GM12892 (cell line): ENCODE results near the gene PROB1.

Experiments used
- DNase-seq: peaks from one replicate; pipeline ENCODE4 v3.0.0; 2011; ENCODE audit not compliant: insufficient read length
- FAIRE-seq: peaks from 2 replicates; lab custom pipeline; 2011; peaks lifted over from hg19 to GRCh38; lab: Jason Lieb, UNC
- POLR2A ChIP-seq: IDR thresholded peaks from 2 replicates; pipeline ENCODE4 v1.6.1; 2011; ENCODE audit warnings: low read depth, low read length, control low read depth
- POLR2AphosphoS5 ChIP-seq: IDR thresholded peaks from 2 replicates; pipeline ENCODE4 v1.6.1; 2011; ENCODE audit warnings: low read depth, low read length, control low read depth
- TAF1 ChIP-seq: IDR thresholded peaks from 2 replicates; pipeline ENCODE4 v1.6.1; 2011; ENCODE audit warnings: low read depth, mild to moderate bottlenecking, control low read depth, low read length, borderline replicate concordance

The PROB1 gene

GRCh38 chr5:139383275-139383992 lies 11.5 kb downstream of the PROB1 start, which contains the start of gene SLC23A1:
TSS of gene SLC23A1 (minus strand) at chr5:139383297. CDS start at chr5:139383253, 44 bp downstream.
- DNase-seq: no peak
- no peak for TF ChIP-seq POLR2A
- no peak for TF ChIP-seq POLR2AphosphoS5
- FAIRE-seq: peak; percentile 76

GRCh38 chr5:139382807-139383206 lies 12.1 kb downstream of the PROB1 start:
- no peak for TF ChIP-seq POLR2A
- TF ChIP-seq POLR2AphosphoS5: no peak
- TF ChIP-seq TAF1: no peak
- DNase-seq (no peak), FAIRE-seq (no peak)

- FAIRE-seq (no peak), DNase-seq (no peak)
- TF ChIP-seq TAF1: no peak
- TF ChIP-seq POLR2A: no peak
- no peak for TF ChIP-seq POLR2AphosphoS5
Measured at GRCh38 chr5:139381837-139382761, 12.8 kb downstream of the PROB1 start.

GRCh38 chr5:139379626-139380449 lies 15.1 kb downstream of the PROB1 start:
- DNase-seq: no peak
- TF ChIP-seq POLR2AphosphoS5: no peak
- TF ChIP-seq TAF1: no peak
- no peak for TF ChIP-seq POLR2A
- no peak for FAIRE-seq

- DNase-seq (no peak), FAIRE-seq (no peak)
- TF ChIP-seq POLR2AphosphoS5 (no peak), TAF1 (no peak), POLR2A (no peak)
Measured at GRCh38 chr5:139378941-139379361, 16.0 kb downstream of the PROB1 start.

- DNase-seq: no peak
- no peak for TF ChIP-seq POLR2AphosphoS5
- no peak for TF ChIP-seq POLR2A
- TF ChIP-seq TAF1: no peak
- no peak for FAIRE-seq
Measured at GRCh38 chr5:139378101-139378825, 16.6 kb downstream of the PROB1 start.

GRCh38 chr5:139377226-139377625 lies 17.7 kb downstream of the PROB1 start:
- FAIRE-seq: no peak
- TF ChIP-seq POLR2A (no peak), TAF1 (no peak), POLR2AphosphoS5 (no peak)
- no peak for DNase-seq

- no peak for TF ChIP-seq POLR2AphosphoS5
- TF ChIP-seq POLR2A: no peak
- TF ChIP-seq TAF1: no peak
- DNase-seq (no peak), FAIRE-seq (no peak)
Measured at GRCh38 chr5:139376364-139376763, 18.5 kb downstream of the PROB1 start.

- no peak for FAIRE-seq
- DNase-seq: no peak
- no peak for TF ChIP-seq POLR2A
- TF ChIP-seq POLR2AphosphoS5: no peak
- TF ChIP-seq TAF1: no peak
Measured at GRCh38 chr5:139374909-139375308, 20.0 kb downstream of the PROB1 start.

GRCh38 chr5:139371482-139372435 lies 23.1 kb downstream of the PROB1 start:
- no peak for FAIRE-seq
- TF ChIP-seq POLR2A (no peak), POLR2AphosphoS5 (no peak), TAF1 (no peak)
- DNase-seq: no peak
